MCF 10A (cell line): ENCODE results near the gene IL36RN. TPM values are rescaled to one million over a fixed set of nuclear protein-coding genes. Genes with fewer than 3 reads are reported as not detected.

Source experiments
- BruUV-seq: library from RNA; stranded (reverse); fragments of 400-500 nt; replicated peaks from 2 replicates; lab custom pipeline; 2021; lab: Mats Ljungman, UMichigan
- CTCF ChIA-PET: fragments of 300-600 bp; sonication (Branson Sonifier 250); formaldehyde crosslinking; extraction: SDS; loops from one replicate; lab custom pipeline; 2021; ENCODE audit warnings: antibody characterized with exemption, inconsistent platforms; lab: Yijun Ruan, JAX
- POLR2A ChIA-PET: fragments of 300-600, 350-650 bp; sonication (Branson Sonifier 250); formaldehyde crosslinking; extraction: SDS; loops from one replicate; lab custom pipeline; 2020; ENCODE audit warnings: antibody characterized with exemption, inconsistent platforms; lab: Yijun Ruan, JAX
- DNase-seq: peaks from one replicate; pipeline ENCODE4 v3.0.0-alpha.2; 2018; ENCODE audit not compliant: unreplicated experiment
- H3K27ac Mint-ChIP-seq: one replicate; pipeline ENCODE4 v1.8.0; 2022; ENCODE audit warnings: mild to moderate bottlenecking, low read depth, mixed read lengths; ENCODE audit not compliant: unreplicated experiment
- H3K27me3 Mint-ChIP-seq: one replicate; pipeline ENCODE4 v1.8.0; 2022; ENCODE audit warnings: mixed read lengths; ENCODE audit not compliant: insufficient read depth, unreplicated experiment
- H3K36me3 Mint-ChIP-seq: one replicate; pipeline ENCODE4 v1.8.0; 2022; ENCODE audit warnings: mild to moderate bottlenecking, moderate library complexity, mixed read lengths; ENCODE audit not compliant: insufficient read depth, unreplicated experiment
- H3K4me1 Mint-ChIP-seq: one replicate; pipeline ENCODE4 v1.8.0; 2022; ENCODE audit warnings: mixed read lengths; ENCODE audit not compliant: insufficient read depth, unreplicated experiment
- H3K4me3 Mint-ChIP-seq: one replicate; pipeline ENCODE4 v1.8.0; 2022; ENCODE audit warnings: mild to moderate bottlenecking, moderate library complexity, mixed read lengths; ENCODE audit not compliant: unreplicated experiment
- H3K9me3 Mint-ChIP-seq: one replicate; pipeline ENCODE4 v1.8.0; 2022; ENCODE audit warnings: mixed read lengths; ENCODE audit not compliant: unreplicated experiment
- intact Hi-C: fragments of 100-400 bp; cut with micrococcal nuclease; formaldehyde crosslinking; loops from 2 replicates; pipeline ENCODE4 v1.14.1; 2022
- total RNA-seq: library from RNA; stranded (reverse); gene quantifications from 2 replicates; pipeline ENCODE4 v1.2.3, GENCODE V29; 2022
- TF ChIP-seq, protein P1 (sequence below): fragments of 200-600 bp; IDR thresholded peaks from one replicate; pipeline ENCODE4 v1.8.0; 2022; ENCODE audit warnings: antibody characterized with exemption, mild to moderate bottlenecking; ENCODE audit not compliant: unreplicated experiment

Gene IL36RN
- total RNA-seq, 1 experiment from 2014 or later, result not detected

GRCh38 chr2:113060796-113061195, 1.8 kb downstream of the IL36RN start:
- no TSS peak for BruUV-seq
- no peak overlapping the region for H3K4me3 Mint-ChIP-seq
- H3K27ac Mint-ChIP-seq, result no peak overlapping the region
- H3K4me1 Mint-ChIP-seq, result no peaks in the 10 kb centered on the region
- intact Hi-C loops, result no loop called here
- no peaks in the 10 kb centered on the region for H3K27me3 Mint-ChIP-seq
- no peak for DNase-seq
- H3K9me3 Mint-ChIP-seq, result no peaks in the 10 kb centered on the region
- peaks cover 6% of the 10 kb centered on the region for H3K36me3 Mint-ChIP-seq
- POLR2A ChIA-PET, result no interaction called here
- CTCF ChIA-PET, result interaction anchor here (0.7 to 1.3 kb wide), 2 partner anchors 14 to 20 kb away, joined by 3 read pairs; no protein-coding TSS in a partner anchor
- TF ChIP-seq, protein P1, sequence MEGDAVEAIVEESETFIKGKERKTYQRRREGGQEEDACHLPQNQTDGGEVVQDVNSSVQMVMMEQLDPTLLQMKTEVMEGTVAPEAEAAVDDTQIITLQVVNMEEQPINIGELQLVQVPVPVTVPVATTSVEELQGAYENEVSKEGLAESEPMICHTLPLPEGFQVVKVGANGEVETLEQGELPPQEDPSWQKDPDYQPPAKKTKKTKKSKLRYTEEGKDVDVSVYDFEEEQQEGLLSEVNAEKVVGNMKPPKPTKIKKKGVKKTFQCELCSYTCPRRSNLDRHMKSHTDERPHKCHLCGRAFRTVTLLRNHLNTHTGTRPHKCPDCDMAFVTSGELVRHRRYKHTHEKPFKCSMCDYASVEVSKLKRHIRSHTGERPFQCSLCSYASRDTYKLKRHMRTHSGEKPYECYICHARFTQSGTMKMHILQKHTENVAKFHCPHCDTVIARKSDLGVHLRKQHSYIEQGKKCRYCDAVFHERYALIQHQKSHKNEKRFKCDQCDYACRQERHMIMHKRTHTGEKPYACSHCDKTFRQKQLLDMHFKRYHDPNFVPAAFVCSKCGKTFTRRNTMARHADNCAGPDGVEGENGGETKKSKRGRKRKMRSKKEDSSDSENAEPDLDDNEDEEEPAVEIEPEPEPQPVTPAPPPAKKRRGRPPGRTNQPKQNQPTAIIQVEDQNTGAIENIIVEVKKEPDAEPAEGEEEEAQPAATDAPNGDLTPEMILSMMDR, result no peak

DNA sequence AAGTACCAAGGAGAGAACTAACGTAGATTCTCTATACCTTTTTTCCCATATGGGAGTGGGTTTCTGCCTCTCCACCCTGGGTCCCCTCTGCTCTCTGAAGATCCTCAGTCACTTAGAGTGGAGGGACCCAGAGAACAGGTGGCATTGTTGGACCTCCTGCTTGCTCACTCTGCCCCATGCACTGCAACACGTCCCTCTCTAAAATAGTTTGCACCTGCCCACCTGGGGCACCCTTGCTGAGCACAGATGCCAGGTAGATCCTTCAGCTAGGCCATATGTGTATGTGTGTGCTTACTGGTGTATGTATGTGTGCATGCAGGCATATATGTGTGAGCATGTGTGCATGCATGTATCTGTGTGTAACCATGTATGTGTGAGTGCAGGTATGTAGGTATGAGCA, 2.2 kb downstream of the IL36RN start:
- H3K27ac Mint-ChIP-seq, result no peak overlapping the region
- H3K4me3 Mint-ChIP-seq, result no peak overlapping the region
- H3K4me1 Mint-ChIP-seq, result no peaks in the 10 kb centered on the region
- DNase-seq, result no peak
- intact Hi-C loops, result no loop called here
- BruUV-seq, result no TSS peak
- H3K27me3 Mint-ChIP-seq, result no peaks in the 10 kb centered on the region
- no peaks in the 10 kb centered on the region for H3K9me3 Mint-ChIP-seq
- TF ChIP-seq, protein P1, result no peak
- ChIA-PET POLR2A (no interaction called here), CTCF (interaction anchor here (0.7 to 1.3 kb wide), 2 partner anchors 15 to 51 kb away, joined by 3 to 4 read pairs; no protein-coding TSS in a partner anchor)
- H3K36me3 Mint-ChIP-seq, result peaks cover 6% of the 10 kb centered on the region

- no peaks in the 10 kb centered on the region for H3K9me3 Mint-ChIP-seq
- no peaks in the 10 kb centered on the region for H3K27me3 Mint-ChIP-seq
These were observed 3.1 kb downstream of the IL36RN start for GRCh38 chr2:113061896-113062770.

DNA sequence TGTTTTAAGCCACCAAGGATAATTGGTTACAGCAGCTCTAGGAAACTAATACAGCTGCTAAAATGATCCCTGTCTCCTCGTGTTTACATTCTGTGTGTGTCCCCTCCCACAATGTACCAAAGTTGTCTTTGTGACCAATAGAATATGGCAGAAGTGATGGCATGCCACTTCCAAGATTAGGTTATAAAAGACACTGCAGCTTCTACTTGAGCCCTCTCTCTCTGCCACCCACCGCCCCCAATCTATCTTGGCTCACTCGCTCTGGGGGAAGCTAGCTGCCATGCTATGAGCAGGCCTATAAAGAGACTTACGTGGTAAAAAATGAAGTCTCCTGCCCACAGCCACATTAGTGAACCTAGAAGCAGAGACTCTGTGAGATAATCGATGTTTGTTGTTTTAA, 5.3 kb downstream of the IL36RN start:
- peaks cover 8% of the 10 kb centered on the region for H3K9me3 Mint-ChIP-seq
- no peaks in the 10 kb centered on the region for H3K27me3 Mint-ChIP-seq
- H3K27ac Mint-ChIP-seq, result no peak overlapping the region
- no peak for DNase-seq
- ChIA-PET POLR2A (no interaction called here), CTCF (interaction anchor here (0.9 kb wide), 1 partner anchor 123 kb away, joined by 3 read pairs; no protein-coding TSS in a partner anchor)
- H3K36me3 Mint-ChIP-seq, result peaks cover 6% of the 10 kb centered on the region
- TF ChIP-seq, protein P1, result no peak
- intact Hi-C loops, result no loop called here
- H3K4me3 Mint-ChIP-seq, result no peak overlapping the region
- peaks cover 6% of the 10 kb centered on the region for H3K4me1 Mint-ChIP-seq
- BruUV-seq, result no TSS peak

More at GRCh38 chr2:113061896-113062770, 3.1 kb downstream of the IL36RN start:
- Mint-ChIP-seq H3K36me3 (peaks cover 6% of the 10 kb centered on the region), H3K4me1 (no peaks in the 10 kb centered on the region), H3K4me3 (no peak overlapping the region), H3K27ac (no peak overlapping the region)
- DNase-seq, result no peak
- BruUV-seq, result no TSS peak
- ChIA-PET CTCF (interaction anchor here (0.7 to 1.3 kb wide), 2 partner anchors 16 to 52 kb away, joined by 3 to 4 read pairs; no protein-coding TSS in a partner anchor), POLR2A (no interaction called here)
- TF ChIP-seq, protein P1, result no peak
- intact Hi-C loops, result no loop called here
